ENCODE measurements around the gene CHRNE.
"Not testable (repeated sequence)": the region's sequence is repeated elsewhere in the genome, so short reads cannot be mapped to it uniquely, and the experiment has no call there.

The CHRNE gene

DNA sequence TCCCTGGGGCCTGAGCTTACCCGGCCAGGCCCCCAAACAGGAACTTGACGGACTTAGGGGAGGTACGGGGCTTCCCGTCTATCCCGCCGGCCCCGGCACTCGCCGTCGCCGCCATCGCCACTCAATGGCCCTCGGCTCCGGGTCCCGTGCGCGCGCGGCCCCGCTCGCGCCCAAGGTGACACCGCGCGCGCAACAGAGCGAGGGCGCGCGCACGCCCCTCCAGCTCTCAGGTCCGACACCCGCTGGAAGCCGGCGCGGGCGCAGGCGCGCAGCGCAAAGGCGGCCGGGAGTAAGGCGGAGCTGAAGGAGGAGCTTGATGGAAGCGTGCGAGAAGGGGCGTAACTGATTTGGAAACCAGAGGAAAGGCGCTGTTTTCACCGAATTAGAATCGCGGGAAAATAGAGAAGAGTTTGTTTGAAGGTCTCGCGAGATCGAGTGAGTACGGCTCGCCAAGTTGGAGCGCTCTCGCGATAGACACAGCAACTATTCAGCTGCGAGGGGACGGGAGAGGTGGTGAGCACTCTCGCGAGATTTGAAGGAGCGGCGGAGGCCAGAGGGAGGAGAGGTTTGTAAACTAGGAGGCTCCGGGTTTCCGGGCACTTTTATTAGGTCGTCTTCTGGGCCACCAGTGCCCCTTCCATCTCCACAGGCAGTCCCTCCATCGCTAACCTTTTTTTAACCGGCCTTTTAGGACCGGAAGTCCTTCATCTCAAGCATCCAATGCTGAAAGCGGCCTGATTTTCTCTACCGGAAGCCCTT lies 37.1 kb upstream of the CHRNE start, which contains the start of the genes RNF167 and SLC25A11:
TSS of gene RNF167 (plus strand) at position 473 of the 759 bp plus-strand sequence. CDS start 642 bp downstream, outside the sequence.
TSS of gene SLC25A11 (minus strand) at position 251 of the 759 bp plus-strand sequence. CDS start at position 115, 136 bp downstream.
- DNase-seq (ENCODE audit: low read depth) = peak; percentile 90

DNA sequence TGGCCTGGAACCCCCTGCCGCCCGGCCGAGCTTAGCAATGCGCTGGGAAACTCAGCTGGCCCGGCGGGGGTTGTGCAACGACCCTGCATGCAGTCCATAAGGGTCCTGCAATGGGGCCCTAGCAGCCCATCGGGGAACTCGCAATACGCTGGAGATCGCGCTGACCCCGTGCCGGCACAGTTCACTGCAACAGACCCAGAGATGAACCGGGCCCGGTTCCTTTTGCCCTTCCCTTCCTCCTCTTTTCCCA lies 36.6 kb upstream of the CHRNE start:
- DNase-seq (ENCODE audit: low read depth) = no peak

DNA sequence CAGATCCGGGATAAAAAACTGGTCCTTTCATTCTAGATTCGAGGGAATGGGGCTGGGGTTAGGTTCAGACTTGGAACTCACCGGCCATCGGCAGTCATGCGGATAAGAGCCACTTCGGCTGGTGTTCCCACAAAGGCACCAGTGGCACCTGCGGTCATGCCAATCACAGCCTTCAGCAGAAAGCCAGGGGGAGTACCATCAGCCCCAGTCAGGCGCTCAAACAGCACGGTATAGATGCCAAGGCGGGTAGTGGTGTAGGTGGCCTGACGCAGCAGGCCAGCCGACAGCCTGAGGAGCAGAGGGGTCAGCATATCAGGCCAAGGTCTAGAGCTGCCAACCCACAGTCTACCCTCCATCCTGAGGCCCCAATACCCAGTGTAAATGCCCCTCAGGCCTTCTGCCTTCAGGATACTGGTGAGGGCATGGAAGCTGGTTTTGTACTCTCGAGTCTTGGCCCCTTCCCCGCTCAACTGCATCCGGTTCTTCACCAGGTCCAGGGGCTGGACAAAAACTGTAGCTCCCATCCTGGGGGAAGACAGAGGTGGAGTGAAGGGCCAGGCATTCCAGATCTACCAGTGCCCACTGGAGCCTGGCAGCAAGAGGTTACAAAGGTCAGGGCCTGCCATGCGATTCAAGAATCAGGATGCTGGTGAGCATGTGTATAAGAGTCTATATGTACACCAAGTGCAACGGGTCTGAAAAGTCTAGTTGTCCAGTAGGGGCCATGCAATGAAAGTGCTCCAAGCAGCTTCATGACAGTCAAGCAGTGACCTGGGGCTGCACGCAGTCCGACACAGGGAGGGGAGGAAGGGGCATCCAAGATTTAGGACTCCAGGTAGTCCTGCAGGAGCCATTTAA lies 36.0 kb upstream of the CHRNE start:
- no peak for DNase-seq (ENCODE audit: low read depth)

DNA sequence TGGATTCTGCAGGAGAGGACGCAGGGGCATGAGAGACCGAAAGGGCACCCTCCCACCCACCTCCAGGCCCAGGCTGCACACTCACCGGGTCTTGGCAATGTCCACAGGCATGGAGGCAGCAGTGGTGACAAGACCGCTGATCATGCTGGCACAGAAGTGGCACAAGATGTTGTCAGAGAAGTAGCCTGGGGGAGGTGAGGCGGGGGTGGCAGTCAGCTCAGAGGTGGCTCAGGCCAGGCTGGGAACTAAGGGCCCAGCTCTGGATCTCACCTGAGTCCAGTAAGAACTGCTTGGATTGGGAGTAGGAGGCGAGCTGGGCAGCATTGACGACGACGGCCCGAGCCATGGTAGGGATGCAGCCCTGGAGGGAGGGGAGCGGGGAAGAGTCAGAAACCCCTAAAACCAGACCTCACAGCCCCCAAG lies 35.2 kb upstream of the CHRNE start:
- no peak for DNase-seq (ENCODE audit: low read depth)

DNA sequence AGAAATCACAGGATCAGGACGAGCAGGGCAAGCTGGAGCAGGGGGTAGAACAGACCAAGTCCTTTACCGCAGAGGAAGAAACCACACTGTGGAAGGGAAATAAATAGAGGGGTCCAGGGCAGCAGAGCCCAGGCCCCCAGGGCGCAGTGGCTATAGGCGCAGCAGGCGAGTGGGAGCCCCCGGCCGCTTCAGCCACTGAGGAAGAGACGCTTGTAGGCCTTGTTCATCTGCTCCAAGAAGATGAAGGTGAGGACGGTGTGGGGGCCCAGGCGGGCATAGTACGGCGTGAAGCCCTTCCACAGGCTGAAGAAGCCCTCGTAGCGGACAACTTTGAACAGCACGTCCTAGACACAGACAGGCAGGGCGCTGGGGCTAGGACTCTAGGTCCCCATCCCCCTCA lies 34.7 kb upstream of the CHRNE start:
- DNase-seq (ENCODE audit: low read depth) = no peak

DNA sequence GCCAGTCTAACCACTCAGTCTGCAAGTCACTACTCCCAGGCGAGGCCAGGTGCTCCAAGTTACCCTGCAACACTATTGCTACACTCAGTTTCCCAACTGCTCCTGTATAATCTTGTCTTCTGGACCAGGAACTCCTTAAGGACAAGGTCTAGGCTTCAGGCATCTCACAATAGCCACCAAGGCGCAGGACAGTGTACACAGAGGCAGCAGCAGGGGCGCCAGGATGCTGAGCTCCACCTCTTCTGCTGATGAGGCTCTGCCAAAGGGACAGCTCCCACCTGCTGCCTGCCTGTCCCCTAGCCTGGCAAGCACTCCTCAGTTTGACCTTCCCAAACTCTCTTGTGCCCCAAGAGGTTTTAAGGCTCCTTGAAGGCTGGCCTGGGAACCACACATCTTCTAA lies 33.5 kb upstream of the CHRNE start:
- no peak for DNase-seq (ENCODE audit: low read depth)

DNA sequence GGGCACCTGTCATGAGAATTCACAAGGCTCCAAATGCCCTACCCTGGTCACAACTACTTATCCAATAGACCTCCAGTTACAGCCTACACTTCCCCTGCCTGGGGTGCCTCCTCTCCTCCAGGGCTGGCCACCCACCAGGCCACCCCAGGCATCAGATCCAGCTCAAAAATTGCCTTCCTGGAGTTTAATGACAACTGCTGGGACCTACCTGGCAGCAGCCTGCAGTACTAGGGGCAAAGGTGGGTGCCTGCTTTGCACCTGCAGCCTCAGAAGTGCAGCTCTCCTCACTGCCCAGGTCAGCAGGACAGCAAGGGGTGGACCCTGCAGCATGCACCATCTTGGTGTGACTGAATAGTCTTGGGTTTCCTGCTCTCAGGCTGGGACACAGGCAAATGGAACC lies 32.8 kb upstream of the CHRNE start:
- no peak for DNase-seq (ENCODE audit: low read depth)

DNA sequence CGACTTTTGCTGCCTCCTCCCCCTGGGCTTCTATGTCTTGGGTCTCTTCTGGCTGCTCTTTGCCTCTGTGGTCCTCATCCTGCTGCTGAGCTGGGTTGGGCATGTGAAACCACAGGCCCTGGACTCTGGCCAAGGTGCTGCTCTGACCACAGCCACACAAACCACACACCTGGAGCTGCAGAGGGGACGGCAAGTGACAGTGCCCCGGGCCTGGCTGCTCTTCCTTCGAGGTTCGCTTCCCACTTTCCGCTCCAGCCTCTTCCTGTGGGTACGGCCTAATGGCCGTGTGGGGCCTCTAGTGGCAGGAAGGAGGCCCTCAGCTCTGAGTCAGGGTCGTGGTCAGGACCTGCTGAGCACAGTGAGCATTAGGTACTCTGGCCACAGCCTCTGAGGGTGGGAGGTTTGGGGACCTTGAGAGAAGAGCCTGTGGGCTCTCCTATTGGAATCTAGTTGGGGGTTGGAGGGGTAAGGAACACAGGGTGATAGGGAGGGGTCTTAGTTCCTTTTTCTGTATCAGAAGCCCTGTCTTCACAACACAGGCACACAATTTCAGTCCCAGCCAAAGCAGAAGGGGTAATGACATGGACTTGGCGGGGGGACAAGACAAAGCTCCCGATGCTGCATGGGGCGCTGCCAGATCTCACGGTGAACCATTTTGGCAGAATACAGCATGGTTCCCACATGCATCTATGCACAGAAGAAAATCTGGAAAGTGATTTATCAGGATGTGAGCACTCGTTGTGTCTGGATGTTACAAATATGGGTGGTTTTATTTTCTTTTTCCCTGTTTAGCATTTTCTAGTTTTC lies 31.5 kb upstream of the CHRNE start:
- DNase-seq (ENCODE audit: low read depth) = no peak

DNA sequence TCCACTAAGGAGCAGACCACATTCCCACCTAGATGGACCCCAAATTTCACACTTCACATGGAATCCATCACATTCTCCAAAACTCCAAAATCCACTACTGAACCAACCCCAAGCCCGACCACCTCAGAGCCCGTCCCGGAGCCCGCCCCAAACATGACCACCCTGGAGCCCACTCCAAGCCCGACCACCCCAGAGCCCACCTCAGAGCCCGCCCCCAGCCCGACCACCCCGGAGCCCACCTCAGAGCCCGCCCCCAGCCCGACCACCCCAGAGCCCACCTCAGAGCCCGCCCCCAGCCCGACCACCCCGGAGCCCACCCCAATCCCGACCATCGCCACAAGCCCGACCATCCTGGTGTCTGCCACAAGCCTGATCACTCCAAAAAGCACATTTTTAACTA lies 30.7 kb upstream of the CHRNE start:
- no peak for DNase-seq (ENCODE audit: low read depth)

DNA sequence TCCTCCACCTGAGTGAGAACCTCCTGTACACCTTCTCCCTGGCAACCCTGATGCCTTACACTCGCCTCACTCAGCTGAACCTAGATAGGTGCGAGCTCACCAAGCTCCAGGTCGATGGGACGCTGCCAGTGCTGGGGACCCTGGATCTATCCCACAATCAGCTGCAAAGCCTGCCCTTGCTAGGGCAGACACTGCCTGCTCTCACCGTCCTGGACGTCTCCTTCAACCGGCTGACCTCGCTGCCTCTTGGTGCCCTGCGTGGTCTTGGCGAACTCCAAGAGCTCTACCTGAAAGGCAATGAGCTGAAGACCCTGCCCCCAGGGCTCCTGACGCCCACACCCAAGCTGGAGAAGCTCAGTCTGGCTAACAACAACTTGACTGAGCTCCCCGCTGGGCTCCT lies 29.9 kb upstream of the CHRNE start:
- DNase-seq (ENCODE audit: low read depth) = no peak

DNA sequence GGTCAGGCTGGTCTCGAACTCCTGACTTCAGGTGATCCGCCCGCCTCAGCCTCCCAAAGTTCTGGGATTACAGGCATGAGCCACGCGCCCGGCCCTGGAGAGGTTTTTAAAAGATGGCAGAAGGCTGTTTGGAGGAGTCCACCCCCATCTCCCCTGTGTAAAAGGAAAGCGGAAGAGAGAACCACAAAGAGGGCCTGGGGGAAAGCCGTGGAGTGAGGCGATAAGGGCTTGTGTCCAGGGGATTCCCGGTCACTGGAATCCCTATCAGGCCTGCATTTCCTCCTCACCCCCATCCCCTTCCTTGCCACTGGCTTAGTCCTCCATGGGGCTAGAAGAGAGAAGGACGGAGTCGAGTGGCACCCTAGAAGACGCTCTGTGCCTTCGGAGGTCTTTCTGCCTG lies 29.1 kb upstream of the CHRNE start, which contains the start of gene GP1BA:
TSS of gene GP1BA (plus strand) at position 315 of the 400 bp plus-strand sequence. CDS start 328 bp downstream, outside the sequence.
- DNase-seq (ENCODE audit: low read depth) = peak; percentile 76

DNA sequence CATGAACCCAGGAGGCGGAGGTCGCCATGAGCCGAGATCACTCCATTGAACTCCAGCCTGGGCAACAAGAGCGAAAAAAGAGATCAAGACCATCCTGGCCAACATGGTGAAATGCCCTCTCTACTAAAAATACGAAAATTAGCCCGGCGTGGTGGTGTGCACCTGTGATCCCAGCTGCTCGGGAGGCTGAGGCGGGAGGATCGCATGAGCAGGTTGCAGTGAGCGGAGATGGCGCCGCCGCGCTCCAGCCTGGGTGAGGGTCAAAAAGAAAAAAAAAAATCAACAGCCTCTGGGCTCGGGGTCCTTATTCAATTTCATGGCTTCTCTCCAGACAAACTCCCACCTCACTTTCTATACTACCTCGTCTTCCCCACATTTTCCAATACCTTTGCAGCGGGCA lies 26.0 kb upstream of the CHRNE start:
- no peak for DNase-seq (ENCODE audit: low read depth)

DNA sequence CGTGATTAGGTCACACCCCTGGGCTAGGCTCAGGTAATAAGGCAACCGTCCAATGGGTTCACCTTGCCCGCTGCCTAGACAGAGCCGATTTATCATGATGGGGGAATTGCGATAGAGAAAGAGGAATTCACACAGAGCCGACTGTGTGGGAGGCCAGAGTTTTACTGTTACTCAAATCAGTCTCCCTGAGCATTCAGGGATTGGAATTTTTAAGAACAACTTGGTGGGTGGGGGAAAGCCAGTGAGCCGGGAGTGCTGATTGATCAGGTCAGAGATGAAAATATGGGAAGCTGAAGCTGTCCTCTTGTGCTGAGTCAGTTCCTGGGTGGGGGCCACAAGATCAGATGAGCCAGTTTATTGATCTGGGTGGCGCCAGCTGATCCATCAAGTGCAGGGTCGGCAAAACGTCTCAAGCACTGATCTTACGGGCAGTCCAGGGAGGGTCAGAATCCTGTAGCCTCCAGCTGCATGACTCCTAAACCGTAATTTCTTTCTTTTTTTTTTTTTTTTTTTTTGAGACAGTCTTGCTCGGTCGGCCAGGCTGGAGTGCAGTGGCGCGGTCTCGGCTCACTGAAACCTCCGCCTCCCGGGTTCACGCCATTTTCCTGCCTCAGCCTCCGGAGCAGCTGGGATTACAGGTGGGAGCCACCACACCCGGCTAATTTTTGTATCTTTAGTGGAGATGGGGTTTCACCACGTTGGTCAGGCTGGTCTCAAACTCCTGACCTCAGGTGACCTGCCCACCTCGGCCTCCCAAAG lies 23.9 kb upstream of the CHRNE start:
- DNase-seq (ENCODE audit: low read depth) = not testable (repeated sequence)

DNA sequence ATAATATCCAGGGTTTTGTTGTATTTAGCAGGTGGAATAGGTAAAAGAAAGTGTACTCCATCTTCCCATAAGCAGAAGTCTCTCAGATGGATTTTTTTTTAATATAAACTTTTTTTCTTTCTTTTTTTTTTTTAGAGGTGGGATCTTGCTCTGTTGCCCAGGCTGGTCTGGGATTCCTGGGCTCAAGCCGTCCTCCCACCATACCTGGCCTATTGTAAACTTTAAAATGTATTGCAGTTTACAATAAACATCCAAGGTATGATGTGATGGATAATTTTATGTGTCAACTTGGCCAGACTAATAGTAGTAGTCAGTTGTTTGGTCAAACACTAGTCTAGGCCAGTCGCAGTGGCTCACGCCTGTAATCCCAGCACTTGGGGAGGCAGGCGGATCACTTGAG lies 18.4 kb upstream of the CHRNE start:
- no peak for DNase-seq (ENCODE audit: low read depth)

DNA sequence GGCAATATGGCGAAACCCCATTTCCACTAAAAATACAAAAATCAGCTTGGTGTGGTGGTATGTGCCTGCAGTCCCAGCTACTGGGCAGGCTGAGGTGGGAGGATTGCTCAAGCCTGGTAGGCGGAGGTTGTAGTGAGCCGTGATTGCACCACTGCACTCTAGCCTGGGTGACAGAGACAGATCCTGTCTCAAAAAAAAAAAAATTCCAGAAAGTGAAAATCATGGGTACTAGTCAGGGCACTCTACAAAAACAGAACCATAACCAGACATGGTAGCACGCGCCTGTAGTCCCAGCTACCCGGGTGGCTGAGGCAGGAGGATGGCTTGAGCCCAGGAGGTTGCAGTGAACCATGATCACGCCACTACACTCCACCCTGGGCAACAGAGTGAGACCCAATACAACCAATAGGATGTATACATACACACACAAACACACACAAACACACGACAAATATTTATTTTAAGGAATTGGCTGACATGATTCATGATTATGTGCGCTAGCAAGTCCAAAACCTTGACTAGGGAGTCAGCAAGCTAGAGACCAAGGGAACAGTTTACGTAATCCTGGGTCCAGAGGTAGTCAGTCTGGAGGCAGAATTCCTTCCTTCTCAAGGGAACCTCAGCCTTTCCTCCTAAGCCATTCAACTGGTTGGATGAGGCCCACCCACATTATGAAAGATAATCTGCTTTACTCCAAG lies 17.6 kb upstream of the CHRNE start:
- DNase-seq (ENCODE audit: low read depth) = no peak

DNA sequence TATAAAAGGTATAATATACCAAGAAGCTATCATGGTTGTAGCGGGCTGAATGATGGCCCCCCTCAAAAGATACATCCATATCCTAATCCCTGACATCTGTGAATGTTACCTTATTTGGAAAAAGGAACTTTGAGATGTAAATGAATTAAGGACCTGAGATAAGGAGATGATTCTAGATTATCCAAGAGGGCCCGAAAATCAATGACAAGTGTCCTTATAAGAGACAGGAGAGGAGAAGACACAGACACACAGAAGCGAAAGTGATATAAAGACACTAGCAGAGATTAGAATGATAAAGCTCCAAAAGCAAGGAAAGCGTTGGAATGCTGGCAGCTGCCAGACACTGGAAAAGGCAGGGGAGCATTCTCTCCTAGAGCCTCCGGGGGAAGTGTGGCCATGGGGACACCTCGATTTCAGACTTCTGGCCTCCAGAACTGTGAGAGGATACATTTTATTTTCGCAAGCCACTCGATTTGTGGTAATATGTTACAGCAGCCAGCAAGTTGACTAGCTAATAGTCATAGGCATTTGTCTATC lies 16.7 kb upstream of the CHRNE start:
- no peak for DNase-seq (ENCODE audit: low read depth)

DNA sequence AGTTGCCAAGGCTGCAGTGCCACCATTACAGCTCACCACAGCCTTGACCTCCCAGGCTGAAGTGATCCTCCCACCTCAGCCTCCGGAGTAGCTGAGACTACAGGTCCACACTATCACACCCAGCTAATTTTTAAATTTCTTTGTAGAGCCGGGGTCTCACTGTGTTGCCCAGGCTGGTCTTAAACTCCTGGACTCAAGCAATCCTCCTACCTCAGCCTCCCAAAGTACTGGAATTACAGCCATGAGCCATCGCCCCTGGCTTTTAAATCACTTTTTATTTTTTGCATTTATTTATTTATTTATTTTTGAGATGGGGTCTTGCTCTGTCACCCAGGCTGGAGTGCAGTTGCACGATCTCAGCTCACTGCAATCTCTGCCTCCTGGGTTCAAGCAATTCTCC lies 11.7 kb upstream of the CHRNE start:
- DNase-seq (ENCODE audit: low read depth) = not testable (repeated sequence)

DNA sequence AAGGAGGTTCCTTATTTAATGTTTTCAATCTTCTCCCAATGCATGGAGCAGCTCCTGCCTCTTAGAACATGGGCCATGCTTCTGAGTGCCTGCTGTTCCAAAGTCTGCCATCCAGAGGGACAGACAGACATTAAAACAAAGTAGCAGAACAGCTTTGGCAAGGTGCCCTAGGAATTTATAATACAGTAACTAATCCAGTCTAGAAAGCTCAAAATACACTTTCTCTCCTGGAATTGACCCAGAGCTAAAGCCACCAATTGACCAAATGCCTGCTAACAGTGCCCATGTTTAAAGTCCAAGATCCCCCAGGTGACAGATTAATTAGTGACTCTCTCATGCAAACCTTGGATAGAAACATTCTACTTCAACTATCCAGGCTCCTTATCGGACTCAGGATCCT lies 11.1 kb upstream of the CHRNE start:
- DNase-seq (ENCODE audit: low read depth) = no peak

DNA sequence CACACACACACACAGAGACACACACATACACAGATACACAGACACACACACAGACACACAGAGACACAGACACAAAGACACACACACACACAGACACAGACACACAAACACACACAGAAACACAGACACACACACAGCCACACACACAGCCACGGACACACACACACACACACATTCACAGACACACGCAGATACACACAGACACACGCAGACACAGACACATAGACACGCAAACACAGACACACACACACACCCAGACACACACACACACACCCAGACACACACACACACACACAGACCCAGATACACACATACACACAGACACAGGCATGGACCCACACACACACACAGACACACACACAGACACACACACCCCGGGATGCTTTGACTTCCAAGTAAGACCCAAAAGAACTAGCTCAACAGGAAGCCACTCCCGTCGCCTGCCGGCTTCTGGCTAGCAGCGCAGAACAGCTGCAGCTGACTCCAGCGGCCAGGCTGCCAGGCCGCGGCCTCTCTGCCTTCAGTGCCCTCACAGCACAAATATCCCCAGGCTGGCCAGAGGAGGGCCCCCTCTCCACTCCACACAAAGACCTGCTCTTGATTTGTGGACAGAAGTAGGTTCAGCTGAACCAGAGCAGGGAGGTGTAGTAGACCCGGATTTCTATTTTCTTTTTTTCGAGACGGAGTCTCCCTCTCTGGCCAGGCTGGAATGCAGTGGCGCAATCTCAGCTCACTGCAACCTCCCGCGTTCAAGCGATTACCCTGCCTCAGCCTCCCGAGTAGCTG lies 6.0 kb upstream of the CHRNE start:
- peak; percentile 68 for DNase-seq (ENCODE audit: low read depth)

DNA sequence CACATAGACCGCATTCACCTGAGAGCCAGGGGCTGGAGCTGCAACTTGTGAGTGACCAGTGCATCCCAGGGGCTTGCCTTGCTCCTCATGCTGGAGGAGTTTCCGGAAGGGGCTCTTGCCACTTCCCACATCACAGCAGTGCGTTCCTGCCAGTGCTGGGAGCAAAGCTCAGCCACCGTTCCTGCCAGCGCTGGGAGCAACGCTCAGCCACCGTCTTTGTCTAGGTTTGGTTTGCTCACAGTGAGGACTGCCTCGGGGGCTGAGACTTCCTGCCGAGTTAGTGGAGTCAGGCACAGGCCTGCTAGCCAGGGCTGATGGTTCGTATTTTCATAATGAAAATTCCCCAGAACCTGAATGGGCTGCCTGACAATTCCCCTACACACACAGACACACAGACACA lies 5.4 kb upstream of the CHRNE start:
- no peak for DNase-seq (ENCODE audit: low read depth)

Data from CMK (cell line).